H9 (cell line): ENCODE data around the gene ZNF467. TPM values are rescaled to one million over a fixed set of nuclear protein-coding genes. Genes with fewer than 3 reads are reported as not detected.

Experiments
- DNase-seq: peaks from one replicate; pipeline ENCODE4 v3.0.0-alpha.2; 2017
- H2AFZ ChIP-seq: one replicate; pipeline ENCODE4 v1.6.1; 2013; ENCODE audit warnings: mild to moderate bottlenecking, low read length, control low read depth, moderate library complexity
- H2AK5ac ChIP-seq: 2 replicates; pipeline ENCODE4 v1.6.1; 2013; ENCODE audit warnings: low read length, control low read depth, mixed read lengths; ENCODE audit not compliant: insufficient read length
- H2BK120ac ChIP-seq: one replicate; pipeline ENCODE4 v1.6.1; 2013; ENCODE audit warnings: low read depth, mild to moderate bottlenecking, low read length, control low read depth, inconsistent platforms; ENCODE audit not compliant: poor library complexity, severe bottlenecking
- H2BK12ac ChIP-seq: 2 replicates; pipeline ENCODE4 v1.6.1; 2013; ENCODE audit warnings: low read length, control low read depth, mixed read lengths, low read depth; ENCODE audit not compliant: insufficient read length
- H2BK15ac ChIP-seq: 2 replicates; pipeline ENCODE4 v1.6.1; 2013; ENCODE audit warnings: low read depth, low read length, control low read depth
- H2BK20ac ChIP-seq: one replicate; pipeline ENCODE4 v1.6.1; 2013; ENCODE audit warnings: low read depth, mild to moderate bottlenecking, low read length, control low read depth, inconsistent platforms; ENCODE audit not compliant: poor library complexity, severe bottlenecking
- H2BK5ac ChIP-seq: 2 replicates; pipeline ENCODE4 v1.6.1; 2013; ENCODE audit warnings: low read length, control low read depth, mixed read lengths; ENCODE audit not compliant: insufficient read length
- H3K14ac ChIP-seq: 2 replicates; pipeline ENCODE4 v1.6.1; 2013; ENCODE audit warnings: low read length, control low read depth; ENCODE audit not compliant: insufficient read depth
- H3K18ac ChIP-seq: 2 replicates; pipeline ENCODE4 v1.6.1; 2013; ENCODE audit warnings: low read depth, mild to moderate bottlenecking, mixed read lengths, low read length, control low read depth; ENCODE audit not compliant: insufficient read length
- H3K23ac ChIP-seq: 2 replicates; pipeline ENCODE4 v1.6.1; 2013; ENCODE audit warnings: low read length, control low read depth, mixed read lengths, low read depth; ENCODE audit not compliant: insufficient read length
- H3K23me2 ChIP-seq: 2 replicates; pipeline ENCODE4 v1.6.1; 2013; ENCODE audit warnings: low read depth, mild to moderate bottlenecking, mixed read lengths, low read length, control low read depth; ENCODE audit not compliant: insufficient read length, poor library complexity, severe bottlenecking
- H3K27ac ChIP-seq: 2 replicates; pipeline ENCODE4 v1.5.1; 2013; ENCODE audit warnings: low read length, control low read depth, mixed read lengths, low read depth; ENCODE audit not compliant: insufficient read length
- H3K27me3 ChIP-seq: 2 replicates; pipeline ENCODE4 v1.6.1; 2013; ENCODE audit warnings: low read length, control low read depth, inconsistent platforms; ENCODE audit not compliant: insufficient read depth
- H3K4ac ChIP-seq: 2 replicates; pipeline ENCODE4 v1.6.1; 2013; ENCODE audit warnings: low read depth, mild to moderate bottlenecking, control low read depth, inconsistent platforms, low read length, moderate library complexity
- H3K4me1 ChIP-seq: 2 replicates; pipeline ENCODE4 v1.6.1; 2013; ENCODE audit warnings: low read length, control low read depth, inconsistent platforms; ENCODE audit not compliant: insufficient read depth
- H3K4me2 ChIP-seq: 2 replicates; pipeline ENCODE4 v1.6.1; 2013; ENCODE audit warnings: low read length, control low read depth, mixed read lengths; ENCODE audit not compliant: insufficient read length, insufficient read depth
- H3K56ac ChIP-seq: 2 replicates; pipeline ENCODE4 v1.6.1; 2013; ENCODE audit warnings: low read depth, mild to moderate bottlenecking, mixed read lengths, low read length, control low read depth; ENCODE audit not compliant: insufficient read length
- H3K79me1 ChIP-seq: 2 replicates; pipeline ENCODE4 v1.6.1; 2013; ENCODE audit warnings: low read depth, mild to moderate bottlenecking, moderate library complexity, low read length, control low read depth, inconsistent platforms; ENCODE audit not compliant: insufficient read depth, poor library complexity, severe bottlenecking
- H3K79me2 ChIP-seq: 2 replicates; pipeline ENCODE4 v1.6.1; 2013; ENCODE audit warnings: low read length, control low read depth, inconsistent platforms; ENCODE audit not compliant: insufficient read depth
- H3K9ac ChIP-seq: 2 replicates; pipeline ENCODE4 v1.6.1; 2013; ENCODE audit warnings: low read length, control low read depth, mixed read lengths; ENCODE audit not compliant: insufficient read length; ENCODE audit errors: extremely low read depth
- H3K9me3 ChIP-seq: one replicate; pipeline ENCODE4 v1.6.1; 2013; ENCODE audit warnings: low read depth, low read length, inconsistent platforms; ENCODE audit not compliant: control insufficient read depth
- H3T11ph ChIP-seq: one replicate; pipeline ENCODE4 v1.6.1; 2013; ENCODE audit warnings: mild to moderate bottlenecking, low read length, control low read depth, inconsistent platforms
- H4K20me1 ChIP-seq: one replicate; pipeline ENCODE4 v1.6.1; 2013; ENCODE audit not compliant: control insufficient read depth, insufficient read length, insufficient read depth
- H4K5ac ChIP-seq: 2 replicates; pipeline ENCODE4 v1.6.1; 2013; ENCODE audit warnings: low read depth, mild to moderate bottlenecking, mixed read lengths, low read length, control low read depth; ENCODE audit not compliant: insufficient read length
- H4K8ac ChIP-seq: replicated peaks from 2 replicates; pipeline ENCODE4 v1.6.1; 2013; ENCODE audit warnings: low read length, control low read depth, mixed read lengths, low read depth; ENCODE audit not compliant: insufficient read length
- H4K91ac ChIP-seq: 2 replicates; pipeline ENCODE4 v1.6.1; 2013; ENCODE audit warnings: low read depth, mild to moderate bottlenecking, moderate library complexity, mixed read lengths, low read length, control low read depth; ENCODE audit not compliant: insufficient read length
- H3K27ac Mint-ChIP-seq, 3 experiments: 2 replicates in 2 of 3; 3 replicates in 1 of 3; pipeline ENCODE4 v1.8.0; 2020 to 2021; ENCODE audit warnings: mixed read lengths in 3 of 3, mild to moderate bottlenecking in 1 of 3, moderate library complexity in 1 of 3
- H3K27me3 Mint-ChIP-seq: 2 replicates; pipeline ENCODE4 v1.8.0; 2021; ENCODE audit warnings: low read depth, mild to moderate bottlenecking, moderate library complexity, mixed read lengths
- H3K36me3 Mint-ChIP-seq, 3 experiments: 2 replicates in 2 of 3; 3 replicates in 1 of 3; pipeline ENCODE4 v1.8.0; 2020 to 2021; ENCODE audit warnings: low read depth in 3 of 3, mixed read lengths in 3 of 3; ENCODE audit not compliant: insufficient read depth in 1 of 3
- H3K4me1 Mint-ChIP-seq, 2 experiments: 2 replicates each; pipeline ENCODE4 v1.8.0; 2020; ENCODE audit warnings: mixed read lengths in 2 of 2
- H3K4me3 Mint-ChIP-seq, 2 experiments: 2 replicates in 1 of 2; 3 replicates in 1 of 2; pipeline ENCODE4 v1.8.0; 2020 to 2021; ENCODE audit warnings: mild to moderate bottlenecking in 2 of 2, mixed read lengths in 2 of 2, moderate library complexity in 1 of 2
- H3K9me3 Mint-ChIP-seq, 2 experiments: 2 replicates in 1 of 2; 3 replicates in 1 of 2; pipeline ENCODE4 v1.8.0; 2020; ENCODE audit warnings: mild to moderate bottlenecking in 2 of 2, mixed read lengths in 2 of 2, moderate library complexity in 1 of 2
- CTCF ChIP-seq: fragments of 200-600 bp; sonication (generic); conservative IDR thresholded peaks from 3 replicates; pipeline ENCODE4 v1.8.0; 2021; ENCODE audit warnings: antibody characterized with exemption, mild to moderate bottlenecking
- WGBS: extraction: QIAGEN DNeasy Blood & Tissue Kit; methylation state at CpG from one replicate; pipeline ENCODE4 v1.1.7; 2013; ENCODE audit warnings: missing lambda C conversion rate, low lambda C conversion rate, mixed read lengths; ENCODE audit not compliant: insufficient read length; ENCODE audit errors: extremely low coverage; 5-methylcytosine and 5-hydroxymethylcytosine counted together
- total RNA-seq: library from RNA; stranded (reverse); gene quantifications from 2 replicates; pipeline ENCODE4 v1.2.1, GENCODE V29; 2021

Gene ZNF467
- total RNA-seq, 1 experiment from 2014 or later, result 0.31 TPM

DNA sequence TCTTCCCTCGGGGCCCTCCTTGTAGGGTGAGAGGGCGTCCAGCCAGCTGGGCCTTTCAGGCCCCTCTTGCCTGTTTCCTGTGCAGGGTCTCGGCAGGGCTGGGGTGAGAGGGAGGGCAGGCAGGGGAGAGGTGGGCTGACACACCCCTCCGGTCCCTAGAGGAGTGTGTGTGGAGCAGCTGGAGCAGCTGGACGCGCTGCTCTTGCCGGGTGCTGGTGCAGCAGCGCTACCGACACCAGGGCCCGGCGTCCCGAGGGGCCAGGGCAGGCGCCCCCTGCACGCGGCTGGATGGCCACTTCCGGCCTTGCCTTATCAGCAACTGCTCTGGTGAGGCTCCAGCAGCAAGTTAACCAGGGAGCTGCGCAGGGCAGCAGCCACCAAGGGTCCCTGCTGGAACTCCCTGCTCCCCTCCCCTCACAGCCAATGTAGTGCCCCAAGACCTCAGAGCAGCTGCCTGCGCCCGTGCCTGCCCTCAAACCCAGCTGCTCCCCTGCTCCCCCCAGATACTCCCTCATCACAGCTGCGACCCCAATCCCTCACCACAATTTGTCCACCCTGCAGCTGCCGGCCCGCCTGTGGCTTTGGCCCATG, 49.1 kb upstream of the ZNF467 start:
- Histone ChIP-seq H3K56ac (no peak overlapping the region), H2BK15ac (no peak overlapping the region), H3K27me3 (no peaks in the 10 kb centered on the region), H3K4ac (no peak overlapping the region), H2BK5ac (no peak overlapping the region), H2BK20ac (no peak overlapping the region), H4K91ac (no peak overlapping the region), H3K27ac (no peak overlapping the region), H3K14ac (no peak overlapping the region), H2AK5ac (no peak overlapping the region), H3K4me2 (no peak overlapping the region), H4K8ac (no peak overlapping the region), H3T11ph (no peak overlapping the region), H3K23ac (no peak overlapping the region), H4K5ac (no peak overlapping the region), H3K9ac (no peak overlapping the region), H2BK120ac (no peak overlapping the region), H3K4me1 (no peaks in the 10 kb centered on the region), H2AFZ (no peak overlapping the region), H4K20me1 (no peaks in the 10 kb centered on the region), H2BK12ac (no peak overlapping the region), H3K79me2 (no peaks in the 10 kb centered on the region), H3K18ac (no peak overlapping the region), H3K23me2 (no peaks in the 10 kb centered on the region), H3K79me1 (no peaks in the 10 kb centered on the region), H3K9me3 (no peaks in the 10 kb centered on the region)
- Mint-ChIP-seq H3K27me3 (peaks cover 5% of the 10 kb centered on the region), H3K4me1 (peaks cover 0 to 3% of the 10 kb centered on the region in 2 experiments; a peak in 1 of 4 replicates), H3K27ac (no peak overlapping the region), H3K4me3 (no peak overlapping the region; a peak in 1 of 5 replicates), H3K9me3 (peaks cover 8 to 13% of the 10 kb centered on the region in 2 experiments; a peak in 4 of 5 replicates), H3K36me3 (peaks cover 0 to 4% (median 0%) of the 10 kb centered on the region in 3 experiments; a peak in 1 of 7 replicates)
- no peak for DNase-seq
- no CpG with 5 or more reads among the region's 22 CpGs for WGBS
- no peak for TF ChIP-seq CTCF
